ENCODE results near the gene RNF144A.

RNF144A gene

DNA sequence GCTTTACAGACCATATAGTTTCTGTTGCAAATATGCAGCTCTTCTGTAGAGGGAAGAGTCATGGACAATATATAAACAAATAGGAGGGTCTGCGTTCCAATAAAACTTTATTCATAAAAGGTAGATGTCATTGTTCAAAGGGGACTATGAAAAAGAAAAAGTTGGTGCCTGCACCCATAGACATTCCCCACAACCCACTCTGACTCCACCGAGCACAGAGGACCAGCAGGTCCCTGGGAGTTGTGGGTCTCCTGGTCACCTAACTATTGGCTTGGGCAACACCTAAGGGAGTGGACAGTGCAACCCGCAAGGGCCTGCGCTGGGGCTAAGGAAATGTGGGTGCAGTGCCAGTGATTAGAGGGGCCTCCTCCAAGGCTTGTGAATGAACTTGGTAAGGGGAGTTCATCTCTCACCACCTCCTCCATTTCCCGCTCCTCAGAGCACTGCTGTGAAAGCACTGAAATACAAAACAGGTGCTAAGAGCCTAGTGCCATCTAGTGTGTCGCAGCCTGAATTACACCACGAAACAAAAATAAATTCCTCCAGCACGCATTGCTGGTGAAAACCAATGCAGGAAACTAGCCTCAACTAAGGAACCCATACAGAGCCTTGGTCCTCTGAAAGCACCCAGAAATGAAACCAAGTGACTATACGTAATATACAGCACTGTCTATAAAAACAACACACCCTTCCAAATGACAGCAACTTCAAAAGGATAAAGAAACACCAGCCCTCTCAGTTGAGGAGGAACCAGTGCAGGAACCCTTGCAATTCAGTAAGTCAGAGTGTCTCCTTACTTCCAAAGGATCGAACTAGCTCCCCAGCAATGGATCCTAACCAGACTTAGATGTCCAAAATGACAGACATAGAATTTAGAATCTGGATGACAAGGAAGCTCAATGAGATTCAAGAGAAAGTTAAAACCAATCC lies 166.6 kb downstream of the RNF144A start:
- DNase-seq (ENCODE audit: low read depth), result no peak

DNA sequence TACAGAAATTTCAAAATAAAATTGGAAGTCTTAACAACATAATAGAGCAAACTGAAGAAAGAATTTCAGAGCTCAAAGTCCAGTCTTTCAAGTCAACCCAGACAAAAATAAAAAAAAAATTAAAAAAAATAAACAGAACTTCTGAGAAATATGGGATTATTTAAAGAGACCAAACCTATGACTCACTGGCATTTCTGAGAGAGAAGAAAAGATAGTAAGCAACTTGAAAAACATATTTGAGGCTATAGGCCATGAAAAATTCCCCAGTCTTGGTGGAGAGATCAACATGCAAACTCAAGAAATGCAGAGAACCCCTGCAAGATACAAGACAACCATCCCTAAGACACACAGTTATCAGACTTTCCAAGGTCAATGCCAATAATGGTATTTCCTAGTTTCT lies 167.4 kb downstream of the RNF144A start:
- DNase-seq (ENCODE audit: low read depth), result no peak

DNA sequence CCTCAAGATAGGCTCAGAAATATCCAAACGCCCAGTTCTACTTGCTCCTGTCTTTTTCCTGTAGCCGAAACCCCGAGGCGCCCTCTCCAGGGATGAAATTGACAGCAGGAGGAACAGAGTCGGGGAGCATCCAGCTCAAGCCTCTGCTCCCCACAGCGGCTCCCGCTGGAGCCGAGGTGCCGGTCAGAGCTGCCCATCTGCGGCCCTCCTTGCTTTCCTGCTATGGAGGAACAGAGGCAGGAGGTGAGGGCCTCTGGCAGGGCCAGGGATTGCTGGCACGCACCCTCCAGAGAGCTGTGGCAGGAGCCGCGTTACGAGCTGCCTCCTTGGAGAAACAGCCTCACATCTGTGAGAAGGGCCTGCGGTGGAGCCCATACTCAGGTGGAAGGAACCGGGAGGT lies 172.1 kb downstream of the RNF144A start:
- DNase-seq (ENCODE audit: low read depth), result no peak

- no peak for DNase-seq (ENCODE audit: low read depth)
Observed at GRCh38 chr2:7089898-7090510, 172.8 kb downstream of the RNF144A start.

GRCh38 chr2:7093376-7093775 lies 176.2 kb downstream of the RNF144A start:
- no peak for DNase-seq (ENCODE audit: low read depth)
